GM12878 (cell line): ENCODE measurements around the gene KPNA1. TPM values are rescaled to one million over a fixed set of nuclear protein-coding genes. Genes with fewer than 3 reads are reported as not detected.
"Not testable (repeated sequence)": the region's sequence is repeated elsewhere in the genome, so short reads cannot be mapped to it uniquely, and the experiment has no call there.

Experiments used
- ATAC-seq: fragments of 200-7000 bp; cut with Tn5 transposase; 3 replicates; pipeline ENCODE4 v1.9.1; 2020; ENCODE audit warnings: mild to moderate bottlenecking, moderate library complexity
- BruUV-seq: library from RNA; stranded (reverse); fragments of 400-500 nt; replicated peaks from 2 replicates; lab custom pipeline; 2021; lab: Mats Ljungman, UMichigan
- CTCF ChIA-PET: fragments of 300-600 bp; sonication (Branson Sonifier 250); formaldehyde crosslinking; extraction: SDS; loops from one replicate; lab custom pipeline; 2021; ENCODE audit warnings: inconsistent platforms; lab: Yijun Ruan, JAX
- POLR2A ChIA-PET: fragments of 350-600 bp; formaldehyde crosslinking; extraction: SDS; loops from one replicate; lab custom pipeline; 2021; ENCODE audit warnings: inconsistent platforms; lab: Charles Lee
- RAD21 ChIA-PET: fragments of 300-600 bp; sonication (Branson Sonifier 250); formaldehyde crosslinking; loops from one replicate; lab custom pipeline; 2023; ENCODE audit warnings: antibody characterized with exemption; ENCODE audit not compliant: unreplicated experiment; lab: Charles Lee
- SMC1A ChIA-PET: fragments of 300-600 bp; sonication (Branson Sonifier 250); formaldehyde crosslinking; loops from one replicate; lab custom pipeline; 2023; ENCODE audit not compliant: unreplicated experiment, uncharacterized antibody; lab: Charles Lee
- DNase-seq: peaks from one replicate; pipeline ENCODE4 v3.0.0-alpha.2; 2011; ENCODE audit warnings: low read depth, low spot score
- FAIRE-seq: peaks from 3 replicates; lab custom pipeline; 2011; peaks lifted over from hg19 to GRCh38; lab: Jason Lieb, UNC
- H2AFZ ChIP-seq: 2 replicates; pipeline ENCODE4 v1.6.0; 2011; ENCODE audit warnings: low read depth, low read length, control low read depth; ENCODE audit not compliant: control insufficient read depth
- H3K27ac ChIP-seq: 2 replicates; pipeline ENCODE4 v1.5.1; 2011; ENCODE audit warnings: control low read depth; ENCODE audit not compliant: control insufficient read depth, insufficient read depth
- H3K27me3 ChIP-seq, 2 experiments: replicated peaks in 1 of 2; 2 replicates each; pipeline versions ENCODE4 v1.6.0 to v1.6.1; 2011; ENCODE audit warnings: low read length in 1 of 2; ENCODE audit not compliant: control insufficient read depth in 2 of 2, insufficient read depth in 2 of 2
- H3K36me3 ChIP-seq, 2 experiments: 2 replicates each; pipeline ENCODE4 v1.5.1; 2011; ENCODE audit warnings: low read length in 1 of 2; ENCODE audit not compliant: control insufficient read depth in 2 of 2, insufficient read depth in 2 of 2
- H3K4me1 ChIP-seq: 2 replicates; pipeline ENCODE4 v1.6.1; 2011; ENCODE audit warnings: mild to moderate bottlenecking, low read length, moderate library complexity, mixed read lengths; ENCODE audit not compliant: control insufficient read depth, insufficient read depth
- H3K4me2 ChIP-seq: 2 replicates; pipeline ENCODE4 v1.6.0; 2011; ENCODE audit warnings: control low read depth; ENCODE audit not compliant: control insufficient read depth, insufficient read depth
- H3K4me3 ChIP-seq: fragments of 200-600 bp; sonication (generic); 2 replicates; pipeline ENCODE4 v1.5.1; 2016
- H3K79me2 ChIP-seq: 2 replicates; pipeline ENCODE4 v1.6.0; 2011; ENCODE audit warnings: low read length; ENCODE audit not compliant: control insufficient read depth, insufficient read depth
- H3K9ac ChIP-seq: 2 replicates; pipeline ENCODE4 v1.8.0; 2011; ENCODE audit warnings: low read length, control low read depth, mixed read lengths; ENCODE audit not compliant: control insufficient read depth, insufficient read depth
- H3K9me3 ChIP-seq: replicated peaks from 3 replicates; pipeline ENCODE4 v1.5.1; 2011; ENCODE audit warnings: mild to moderate bottlenecking, low read length; ENCODE audit not compliant: control insufficient read depth, insufficient read depth
- H4K20me1 ChIP-seq: 2 replicates; pipeline ENCODE4 v1.6.0; 2011; ENCODE audit not compliant: control insufficient read depth, insufficient read depth
- ATF7 ChIP-seq: fragments of 450-650 bp; IDR thresholded peaks from 2 replicates; pipeline ENCODE4 v1.6.1; 2016; ENCODE audit warnings: low read depth, mild to moderate bottlenecking
- BCL11A ChIP-seq: IDR thresholded peaks from 2 replicates; pipeline ENCODE4 v1.6.1; 2011; ENCODE audit warnings: low read depth, low read length
- BHLHE40 ChIP-seq, 2 experiments: fragments of 450-650 bp in 1 of 2; IDR thresholded peaks; 2 replicates each; pipeline ENCODE4 v1.6.1; 2011 to 2017; ENCODE audit warnings: low read depth in 2 of 2, borderline replicate concordance in 1 of 2, improper control_type of control experiment in 1 of 2, low read length in 1 of 2, mild to moderate bottlenecking in 1 of 2
- CBFB ChIP-seq: IDR thresholded peaks from 2 replicates; pipeline ENCODE4 v1.6.1; 2016; ENCODE audit warnings: antibody characterized with exemption, low read depth
- CBX5 ChIP-seq: sonication (generic); IDR thresholded peaks from 2 replicates; pipeline ENCODE4 v1.6.1; 2016; ENCODE audit warnings: low read depth, moderate library complexity, mild to moderate bottlenecking, inconsistent platforms
- DPF2 ChIP-seq: fragments of 450-650 bp; IDR thresholded peaks from 2 replicates; pipeline ENCODE4 v1.6.1; 2017; ENCODE audit warnings: mild to moderate bottlenecking
- FOXM1 ChIP-seq: IDR thresholded peaks from 2 replicates; pipeline ENCODE4 v1.6.1; 2012; ENCODE audit warnings: low read depth, mild to moderate bottlenecking, inconsistent platforms, low read length, moderate library complexity
- IKZF2 ChIP-seq, 2 experiments: fragments of 450-650 bp; IDR thresholded peaks; 2 replicates each; pipeline ENCODE4 v1.6.1; 2017; ENCODE audit warnings: mild to moderate bottlenecking in 2 of 2, moderate library complexity in 2 of 2
- MEF2B ChIP-seq: fragments of 450-650 bp; IDR thresholded peaks from 2 replicates; pipeline ENCODE4 v1.6.1; 2018; ENCODE audit warnings: mild to moderate bottlenecking, moderate library complexity; ENCODE audit not compliant: partially characterized antibody, poor library complexity, severe bottlenecking
- MTA2 ChIP-seq: fragments of 450-650 bp; IDR thresholded peaks from 2 replicates; pipeline ENCODE4 v1.6.1; 2016; ENCODE audit warnings: low read depth, mild to moderate bottlenecking, moderate library complexity
- NBN ChIP-seq: fragments of 450-650 bp; IDR thresholded peaks from 2 replicates; pipeline ENCODE4 v1.6.1; 2016
- NR2F1 ChIP-seq: fragments of 450-650 bp; conservative IDR thresholded peaks from 2 replicates; pipeline ENCODE4 v1.6.1; 2017; ENCODE audit warnings: mild to moderate bottlenecking
- RUNX3 ChIP-seq: IDR thresholded peaks from 2 replicates; pipeline ENCODE4 v1.6.1; 2012; ENCODE audit warnings: low read length, inconsistent platforms
- ZNF384 ChIP-seq: IDR thresholded peaks from 2 replicates; pipeline ENCODE4 v1.6.1; 2012; ENCODE audit warnings: low read depth, mild to moderate bottlenecking, low read length, improper control_type of control experiment, borderline replicate concordance
- WGBS: methylation state at CpG from one replicate; pipeline ENCODE4 v1.1.6; 2016; ENCODE audit warnings: low lambda C conversion rate; ENCODE audit not compliant: insufficient replicate concordance, insufficient coverage; ENCODE audit errors: missing lambda C conversion rate; 5-methylcytosine and 5-hydroxymethylcytosine counted together
- in situ Hi-C: fragments of 300-500 bp; cut with MboI; formaldehyde crosslinking; loops from 9 replicates; pipeline ENCODE4 v1.14.3; 2018; ENCODE audit warnings: mixed read lengths
- intact Hi-C: fragments of 100-400 bp; cut with micrococcal nuclease; formaldehyde crosslinking; loops from one replicate; pipeline ENCODE4 v1.14.2; 2022; ENCODE audit not compliant: unreplicated experiment
- polyA plus RNA-seq, 11 experiments: library from polyadenylated mRNA; depleted of rRNA in 4 of 11; unstranded in 6 of 11; stranded (reverse) in 5 of 11; fragments of >200 nt; fragmentation: Nextera tagmentation in 4 of 11; fragmentation: Illumina TruSeq in 1 of 11; extraction: Ambion mirVana in 4 of 11; extraction: Trizol in 1 of 11; gene quantifications; 1 replicate in 1 of 11; 2 replicates in 10 of 11; pipeline versions ENCODE4 v1.2.1 to v1.2.3, GENCODE V29; 2011 to 2016; ENCODE audit warnings: inconsistent platforms in 2 of 11, missing spikeins in 2 of 11, low read depth in 1 of 11
- total RNA-seq, 4 experiments: library from RNA; depleted of rRNA in 3 of 4; stranded (reverse); fragments of >200 nt in 3 of 4; fragmentation: Illumina TruSeq in 1 of 4; extraction: Trizol in 1 of 4; gene quantifications; 2 replicates each; pipeline versions ENCODE4 v1.2.1 to v1.2.3, GENCODE V29; 2013 to 2021
- TF ChIP-seq, protein P1 (sequence below): fragments of 450-650 bp; IDR thresholded peaks from 2 replicates; pipeline ENCODE4 v1.6.1; 2016; ENCODE audit warnings: mild to moderate bottlenecking
- TF ChIP-seq, protein P2 (sequence below): IDR thresholded peaks from 2 replicates; pipeline ENCODE4 v1.6.1; 2012; ENCODE audit warnings: low read length, inconsistent platforms
- TF ChIP-seq, protein P3 (sequence below): fragments of 450-650 bp; IDR thresholded peaks from 2 replicates; pipeline ENCODE4 v1.6.1; 2017; ENCODE audit warnings: mild to moderate bottlenecking, low read depth, inconsistent platforms; ENCODE audit not compliant: poor library complexity, severe bottlenecking

Gene KPNA1
- total and polyA plus RNA-seq, 10 of the 15 experiments (the other 5 are each of a cell fraction or from before 2014, with no cell fraction given): 8.5 to 52.7 (median 41.0) TPM

DNA sequence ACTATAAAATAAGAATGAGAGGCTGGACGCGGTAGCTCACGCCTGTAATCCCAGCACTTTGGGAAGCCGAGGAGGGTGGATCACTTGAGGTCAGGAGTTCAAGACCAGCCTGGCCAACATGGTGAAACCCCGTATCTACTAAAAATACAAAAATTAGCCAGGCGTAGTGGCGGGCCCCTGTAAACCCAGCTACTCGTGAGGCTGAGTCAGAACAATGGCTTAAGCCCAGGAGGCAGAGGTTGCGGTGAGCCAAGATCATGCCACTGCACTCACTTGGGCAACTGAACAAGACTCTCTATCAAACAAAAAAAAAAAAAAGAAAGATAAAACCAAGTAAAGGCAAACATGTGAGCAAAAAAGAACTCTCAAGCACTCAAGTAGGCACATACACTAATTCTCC is 5.8 kb downstream of the KPNA1 start:
- SMC1A ChIA-PET: interaction anchor here (1.0 to 6.8 kb wide), 14 partner anchors 8 to 203 kb away, joined by 3 to 59 read pairs (median 4); partner anchors contain the start of gene PARP14

More for the DNA sequence above, 5.8 kb downstream of the KPNA1 start:
- POLR2A ChIA-PET: interaction anchor here (0.7 to 2.2 kb wide), 12 partner anchors 10 to 175 kb away, joined by 3 to 9 read pairs (median 3); no protein-coding TSS in a partner anchor
- H4K20me1 ChIP-seq, H3K9ac ChIP-seq, in situ Hi-C loops, H3K36me3 ChIP-seq, H3K27me3 ChIP-seq, H2AFZ ChIP-seq, H3K9me3 ChIP-seq, FAIRE-seq, H3K4me1 ChIP-seq, BruUV-seq: not testable (repeated sequence)
- 0 out of 2 replicates have a peak overlapping the region, but pooled peaks have one; percentile 28 for H3K4me3 ChIP-seq
- intact Hi-C loops: loop anchor here (2.0 kb wide), 1 partner anchor 50 kb away; no protein-coding TSS in a partner anchor
- peaks cover 100% of the 10 kb centered on the region for H3K79me2 ChIP-seq
- WGBS: 11% methylated on average over 9 of the region's 9 CpGs
- ATAC-seq (peak; percentile 89), DNase-seq (peak; percentile 61)
- peak overlapping the region; percentile 74 for H3K4me2 ChIP-seq
- CTCF ChIA-PET: interaction anchor here (1.4 to 2.6 kb wide), 4 partner anchors 9 to 203 kb away, joined by 3 to 11 read pairs (median 4); no protein-coding TSS in a partner anchor
- RAD21 ChIA-PET: interaction anchor here (0.6 to 2.4 kb wide), 16 partner anchors 9 to 203 kb away, joined by 3 to 13 read pairs (median 4); partner anchors contain the start of genes FAM162A and WDR5B
- H3K27ac ChIP-seq: peak overlapping the region; percentile 2
- peak; percentile 69 for TF ChIP-seq RUNX3
- TF ChIP-seq, protein P1, sequence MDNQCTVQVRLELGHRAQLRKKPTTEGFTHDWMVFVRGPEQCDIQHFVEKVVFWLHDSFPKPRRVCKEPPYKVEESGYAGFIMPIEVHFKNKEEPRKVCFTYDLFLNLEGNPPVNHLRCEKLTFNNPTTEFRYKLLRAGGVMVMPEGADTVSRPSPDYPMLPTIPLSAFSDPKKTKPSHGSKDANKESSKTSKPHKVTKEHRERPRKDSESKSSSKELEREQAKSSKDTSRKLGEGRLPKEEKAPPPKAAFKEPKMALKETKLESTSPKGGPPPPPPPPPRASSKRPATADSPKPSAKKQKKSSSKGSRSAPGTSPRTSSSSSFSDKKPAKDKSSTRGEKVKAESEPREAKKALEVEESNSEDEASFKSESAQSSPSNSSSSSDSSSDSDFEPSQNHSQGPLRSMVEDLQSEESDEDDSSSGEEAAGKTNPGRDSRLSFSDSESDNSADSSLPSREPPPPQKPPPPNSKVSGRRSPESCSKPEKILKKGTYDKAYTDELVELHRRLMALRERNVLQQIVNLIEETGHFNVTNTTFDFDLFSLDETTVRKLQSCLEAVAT: 0 out of 2 replicates have a peak, but pooled peaks have one; percentile 58
- peak; percentile 26 to 42; a peak in 1 of 4 replicates for TF ChIP-seq IKZF2 (IDR thresholded peaks at IDR 0.05)
- 0 out of 2 replicates have a peak, but pooled peaks have one; percentile 22 for TF ChIP-seq CBX5
- 0 out of 2 replicates have a peak, but pooled peaks have one; percentile 17 for TF ChIP-seq BCL11A
- TF ChIP-seq MEF2B: peak; percentile 24
- 0 out of 2 replicates have a peak, but pooled peaks have one; percentile 52 for TF ChIP-seq NBN
- peak; percentile 37; the same call in 1 of the 2 replicates for TF ChIP-seq ZNF384
- TF ChIP-seq MTA2: peak; percentile 67; the same call in 1 of the 2 replicates
- peak; percentile 8; the same call in 1 of the 2 replicates for TF ChIP-seq ATF7
- TF ChIP-seq DPF2: peak; percentile 17; the same call in 1 of the 2 replicates
- TF ChIP-seq FOXM1: 0 out of 2 replicates have a peak, but pooled peaks have one; percentile 33
- TF ChIP-seq NR2F1: peak; percentile 70
- TF ChIP-seq, protein P2, sequence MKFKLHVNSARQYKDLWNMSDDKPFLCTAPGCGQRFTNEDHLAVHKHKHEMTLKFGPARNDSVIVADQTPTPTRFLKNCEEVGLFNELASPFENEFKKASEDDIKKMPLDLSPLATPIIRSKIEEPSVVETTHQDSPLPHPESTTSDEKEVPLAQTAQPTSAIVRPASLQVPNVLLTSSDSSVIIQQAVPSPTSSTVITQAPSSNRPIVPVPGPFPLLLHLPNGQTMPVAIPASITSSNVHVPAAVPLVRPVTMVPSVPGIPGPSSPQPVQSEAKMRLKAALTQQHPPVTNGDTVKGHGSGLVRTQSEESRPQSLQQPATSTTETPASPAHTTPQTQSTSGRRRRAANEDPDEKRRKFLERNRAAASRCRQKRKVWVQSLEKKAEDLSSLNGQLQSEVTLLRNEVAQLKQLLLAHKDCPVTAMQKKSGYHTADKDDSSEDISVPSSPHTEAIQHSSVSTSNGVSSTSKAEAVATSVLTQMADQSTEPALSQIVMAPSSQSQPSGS: 0 out of 2 replicates have a peak, but pooled peaks have one; percentile 49
- TF ChIP-seq BHLHE40 (IDR thresholded peaks at IDR 0.05; ENCODE audit: borderline replicate concordance in 1 of 2, low read depth in 2 of 2, low read length in 1 of 2): peak; percentile 62 to 89
- 0 out of 2 replicates have a peak, but pooled peaks have one; percentile 4 for TF ChIP-seq CBFB
- TF ChIP-seq, protein P3, sequence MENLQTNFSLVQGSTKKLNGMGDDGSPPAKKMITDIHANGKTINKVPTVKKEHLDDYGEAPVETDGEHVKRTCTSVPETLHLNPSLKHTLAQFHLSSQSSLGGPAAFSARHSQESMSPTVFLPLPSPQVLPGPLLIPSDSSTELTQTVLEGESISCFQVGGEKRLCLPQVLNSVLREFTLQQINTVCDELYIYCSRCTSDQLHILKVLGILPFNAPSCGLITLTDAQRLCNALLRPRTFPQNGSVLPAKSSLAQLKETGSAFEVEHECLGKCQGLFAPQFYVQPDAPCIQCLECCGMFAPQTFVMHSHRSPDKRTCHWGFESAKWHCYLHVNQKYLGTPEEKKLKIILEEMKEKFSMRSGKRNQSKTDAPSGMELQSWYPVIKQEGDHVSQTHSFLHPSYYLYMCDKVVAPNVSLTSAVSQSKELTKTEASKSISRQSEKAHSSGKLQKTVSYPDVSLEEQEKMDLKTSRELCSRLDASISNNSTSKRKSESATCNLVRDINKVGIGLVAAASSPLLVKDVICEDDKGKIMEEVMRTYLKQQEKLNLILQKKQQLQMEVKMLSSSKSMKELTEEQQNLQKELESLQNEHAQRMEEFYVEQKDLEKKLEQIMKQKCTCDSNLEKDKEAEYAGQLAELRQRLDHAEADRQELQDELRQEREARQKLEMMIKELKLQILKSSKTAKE: peak; percentile 55
